Ovary (tissue), 9 donors: ENCODE data around the gene PPP1R13B. TPM values are rescaled to one million over a fixed set of nuclear protein-coding genes. Genes with fewer than 3 reads are reported as not detected.

Experiments used
- DNase-seq, 5 donors: peaks; one replicate each; pipeline ENCODE4 v3.0.0-alpha.2; 2019 to 2020
- H3K27ac ChIP-seq, 2 donors: fragments of 200-600 bp; one replicate each; pipeline versions ENCODE4 v1.5.1 to v1.8.0; 2019 to 2022
- H3K27me3 ChIP-seq: fragments of 200-600 bp; one replicate; pipeline ENCODE4 v1.8.0; 2022
- H3K36me3 ChIP-seq: fragments of 200-600 bp; sonication (generic); one replicate; pipeline ENCODE4 v1.5.1; 2019
- H3K4me1 ChIP-seq: one replicate; pipeline ENCODE4 v1.8.1; 2013; ENCODE audit warnings: mild to moderate bottlenecking, moderate library complexity; ENCODE audit not compliant: insufficient read depth
- H3K4me3 ChIP-seq: fragments of 200-600 bp; sonication (generic); one replicate; pipeline ENCODE4 v1.5.1; 2017
- H3K9me3 ChIP-seq, 2 donors: fragments of 200-600 bp in 1 of 2; sonication (generic) in 1 of 2; one replicate each; pipeline versions ENCODE4 v1.5.1 to v1.8.1; 2013 to 2019; ENCODE audit warnings: mild to moderate bottlenecking in 1 of 2, moderate library complexity in 1 of 2
- EP300 ChIP-seq: sonication (generic); formaldehyde crosslinking; IDR thresholded peaks from one replicate; pipeline ENCODE4 v1.6.1; 2017; ENCODE audit warnings: antibody characterized with exemption
- POLR2A ChIP-seq: fragments of 450-650 bp; IDR thresholded peaks from one replicate; pipeline ENCODE4 v1.6.1; 2017; ENCODE audit warnings: antibody characterized with exemption, mild to moderate bottlenecking, moderate library complexity
- WGBS, 3 donors: extraction: QIAGEN DNeasy Blood & Tissue Kit in 1 of 3; methylation state at CpG; one replicate each; pipeline versions ENCODE4 v1.1.5 to v1.1.7; 2013 to 2017; 5-methylcytosine and 5-hydroxymethylcytosine counted together
- intact Hi-C, 4 donors: fragments of 100-400 bp; cut with DNase I; formaldehyde crosslinking; loops; one replicate each; pipeline versions ENCODE4 v1.11.0 to v1.15.1; 2022 to 2023
- polyA plus RNA-seq, 2 donors: library from polyadenylated mRNA; stranded (reverse); fragments of 200-250 nt in 1 of 2; fragments of 350-450 nt in 1 of 2; fragmentation: Illumina TruSeq in 1 of 2; extraction: RNeasy Lipid Tissue Mini Kit (QIAGEN cat#74804) in 1 of 2; gene quantifications; one replicate each; pipeline ENCODE4 v1.2.3, GENCODE V29; 2013 to 2014
- total RNA-seq, 7 donors: library from RNA; depleted of rRNA in 2 of 7; stranded (reverse); fragments of >200 nt in 2 of 7; fragmentation: NEBNext Ultra II Directional in 3 of 7; extraction: Animal tissue kit (Norgen Biotek cat#: 25700) in 3 of 7; gene quantifications; one replicate each; pipeline versions ENCODE4 v1.1.0 to v1.2.4, GENCODE V29; 2016 to 2023
- TF ChIP-seq, protein P1 (sequence below), 3 donors: fragments of 450-650 bp in 2 of 3; fragments of 200-600 bp in 1 of 3; IDR thresholded peaks; one replicate each; pipeline versions ENCODE4 v1.5.1 to v1.8.0; 2016 to 2022; ENCODE audit warnings: antibody characterized with exemption in 3 of 3, mild to moderate bottlenecking in 1 of 3
- donor health status: DM: no; HTN: no; CAD: no; lungs with moderate emphysema.
- donor health status: DM: no; HTN: no; CAD: no.
- donor health status: Bipolar disorder and iron deficiency.
- donor health status: DM: yes; HTN: yes; CAD: no.
- donor health status: DM: no; HTN: no; CAD: no.
- donor health status: DM: yes; HTN: yes; CAD: no.

Gene PPP1R13B
- total and polyA plus RNA-seq, 9 donors, result 15.0 to 64.8 (median 35.3) TPM

DNA sequence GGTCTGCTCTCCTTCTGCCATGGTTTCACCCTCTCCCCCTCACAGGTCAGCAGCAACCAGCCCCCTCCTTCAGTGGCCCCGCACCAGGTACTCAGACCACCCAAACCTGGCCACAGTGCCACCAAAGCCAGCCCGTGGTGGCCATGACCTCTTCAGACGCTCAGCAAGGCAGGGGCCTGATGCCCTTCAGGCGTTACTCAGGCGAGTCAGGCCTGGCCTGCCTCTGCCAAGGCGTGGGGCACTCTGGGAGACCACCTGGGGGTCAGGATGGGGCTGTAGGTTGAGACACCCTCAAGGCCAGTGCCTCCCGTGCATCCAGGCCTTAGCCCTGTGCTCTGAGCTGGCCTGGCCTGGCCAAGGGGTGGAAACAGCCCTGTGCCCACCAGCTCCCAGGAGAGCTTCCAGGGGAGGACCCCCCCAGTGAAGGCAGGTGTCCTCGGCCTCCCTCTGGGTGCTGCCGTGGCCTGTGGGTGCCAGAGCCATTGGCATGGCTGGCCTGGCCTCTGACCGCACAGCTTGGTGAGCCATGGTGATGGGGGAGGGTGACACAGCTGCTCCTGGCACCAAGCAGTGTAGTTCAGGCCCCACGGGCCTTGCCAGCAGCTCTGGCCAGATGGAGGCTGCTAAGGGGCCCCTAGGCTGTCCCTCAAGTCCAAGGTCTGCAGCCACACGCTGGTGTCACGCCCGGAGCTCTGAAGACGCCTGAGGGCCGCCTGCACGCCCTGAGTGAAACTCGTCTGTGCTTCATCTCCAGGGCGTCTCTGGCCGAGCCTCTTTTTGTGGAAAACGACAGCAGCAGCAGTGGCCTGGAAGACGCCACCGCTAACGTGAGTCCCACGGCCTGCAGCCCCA lies 147.2 kb downstream of the PPP1R13B start:
- Histone ChIP-seq H3K4me3 (no peak overlapping the region), H3K27ac (no peak overlapping the region), H3K36me3 (no peaks in the 10 kb centered on the region), H3K4me1 (peaks cover 30% of the 10 kb centered on the region), H3K27me3 (no peaks in the 10 kb centered on the region), H3K9me3 (no peaks in the 10 kb centered on the region)
- WGBS, 3 donors, result 78 to 84% (median 83%) methylated on average over 20 to 25 of the region's 25 CpGs
- TF ChIP-seq POLR2A (no peak), EP300 (no peak)
- TF ChIP-seq, protein P1, sequence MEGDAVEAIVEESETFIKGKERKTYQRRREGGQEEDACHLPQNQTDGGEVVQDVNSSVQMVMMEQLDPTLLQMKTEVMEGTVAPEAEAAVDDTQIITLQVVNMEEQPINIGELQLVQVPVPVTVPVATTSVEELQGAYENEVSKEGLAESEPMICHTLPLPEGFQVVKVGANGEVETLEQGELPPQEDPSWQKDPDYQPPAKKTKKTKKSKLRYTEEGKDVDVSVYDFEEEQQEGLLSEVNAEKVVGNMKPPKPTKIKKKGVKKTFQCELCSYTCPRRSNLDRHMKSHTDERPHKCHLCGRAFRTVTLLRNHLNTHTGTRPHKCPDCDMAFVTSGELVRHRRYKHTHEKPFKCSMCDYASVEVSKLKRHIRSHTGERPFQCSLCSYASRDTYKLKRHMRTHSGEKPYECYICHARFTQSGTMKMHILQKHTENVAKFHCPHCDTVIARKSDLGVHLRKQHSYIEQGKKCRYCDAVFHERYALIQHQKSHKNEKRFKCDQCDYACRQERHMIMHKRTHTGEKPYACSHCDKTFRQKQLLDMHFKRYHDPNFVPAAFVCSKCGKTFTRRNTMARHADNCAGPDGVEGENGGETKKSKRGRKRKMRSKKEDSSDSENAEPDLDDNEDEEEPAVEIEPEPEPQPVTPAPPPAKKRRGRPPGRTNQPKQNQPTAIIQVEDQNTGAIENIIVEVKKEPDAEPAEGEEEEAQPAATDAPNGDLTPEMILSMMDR (IDR thresholded peaks at IDR 0.05), result no peak
- DNase-seq, result no peak
- intact Hi-C loops, result no loop called here

DNA sequence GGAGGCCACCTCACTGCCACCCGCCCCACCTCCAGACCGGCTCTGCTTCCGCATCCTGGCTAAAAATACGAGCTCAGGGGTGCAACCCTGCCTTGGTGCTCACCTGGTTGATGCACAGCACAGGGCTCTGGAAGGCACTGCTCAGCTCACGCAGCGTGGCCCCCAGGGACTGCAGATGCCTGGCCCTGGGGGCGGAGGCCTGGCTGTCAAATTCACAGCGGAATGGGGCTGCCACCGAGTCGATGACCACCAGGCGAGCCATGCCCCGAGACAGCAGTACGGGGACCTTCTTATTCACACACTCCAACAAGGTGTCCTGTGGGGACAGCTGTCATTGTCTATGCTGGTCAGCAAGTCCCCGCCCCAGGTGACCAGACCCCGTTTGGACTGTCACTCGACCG lies 148.1 kb downstream of the PPP1R13B start:
- no peak for TF ChIP-seq POLR2A
- no peak for TF ChIP-seq EP300
- no peaks in the 10 kb centered on the region for H3K9me3 ChIP-seq
- DNase-seq, result no peak
- no peaks in the 10 kb centered on the region for H3K36me3 ChIP-seq
- H3K4me3 ChIP-seq, result no peak overlapping the region
- peaks cover 26% of the 10 kb centered on the region for H3K4me1 ChIP-seq
- WGBS, 3 donors, result 86 to 97% (median 90%) methylated on average over 16 to 17 of the region's 17 CpGs
- H3K27ac ChIP-seq, result no peak overlapping the region
- intact Hi-C loops, result no loop called here
- H3K27me3 ChIP-seq, result no peaks in the 10 kb centered on the region

DNA sequence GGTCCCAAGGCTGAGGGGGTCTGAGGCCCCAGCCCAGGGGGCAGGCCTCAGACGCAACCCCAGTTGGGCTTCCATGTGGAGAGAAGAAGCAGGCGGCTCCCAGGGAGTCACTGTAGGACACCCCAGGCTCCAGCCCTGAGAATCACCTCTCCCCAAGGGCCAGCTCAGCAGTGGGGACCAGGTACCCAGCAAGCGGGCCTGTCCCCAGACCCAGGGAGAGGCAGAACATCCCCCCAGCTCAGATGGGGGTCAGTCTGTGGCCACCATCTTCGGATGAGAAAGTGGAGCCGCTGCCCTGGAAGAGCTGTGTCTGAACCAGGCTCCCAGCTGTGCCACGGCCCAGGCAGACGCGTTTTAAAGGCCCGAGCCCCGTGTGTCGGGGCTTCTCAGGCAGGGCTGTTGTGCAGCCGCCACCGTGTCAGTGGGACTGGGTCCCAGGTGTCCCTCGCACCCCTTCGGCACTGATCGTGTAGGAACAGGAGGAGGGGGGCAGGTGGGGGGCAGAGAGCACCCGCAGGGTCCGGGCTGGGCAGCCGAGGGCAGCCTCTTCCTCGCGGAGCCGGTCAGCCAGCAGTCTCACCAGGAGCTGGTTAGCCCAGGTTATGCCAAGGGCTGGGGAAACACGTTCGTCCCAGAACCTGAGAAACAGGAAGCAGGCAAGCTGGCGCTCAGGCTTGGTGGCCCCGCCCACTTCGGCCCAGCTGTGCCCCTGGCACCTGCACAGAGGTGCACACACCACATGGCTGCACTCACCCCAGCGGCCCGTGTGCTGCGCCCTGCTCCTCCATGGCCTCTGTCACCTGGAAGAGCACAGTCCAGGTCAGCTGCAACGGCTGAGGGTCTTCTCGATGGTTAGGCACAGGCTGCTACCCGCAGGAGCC lies 148.8 kb downstream of the PPP1R13B start:
- Histone ChIP-seq H3K4me3 (no peak overlapping the region), H3K27ac (no peak overlapping the region), H3K9me3 (no peaks in the 10 kb centered on the region), H3K36me3 (no peaks in the 10 kb centered on the region), H3K27me3 (no peaks in the 10 kb centered on the region), H3K4me1 (peaks cover 22% of the 10 kb centered on the region)
- no peak for TF ChIP-seq POLR2A
- TF ChIP-seq, protein P1 (IDR thresholded peaks at IDR 0.05), result no peak
- TF ChIP-seq EP300, result no peak
- intact Hi-C loops, result no loop called here
- WGBS, 3 donors, result 79% methylated on average over 22 to 33 of the region's 33 CpGs
- no peak for DNase-seq

DNA sequence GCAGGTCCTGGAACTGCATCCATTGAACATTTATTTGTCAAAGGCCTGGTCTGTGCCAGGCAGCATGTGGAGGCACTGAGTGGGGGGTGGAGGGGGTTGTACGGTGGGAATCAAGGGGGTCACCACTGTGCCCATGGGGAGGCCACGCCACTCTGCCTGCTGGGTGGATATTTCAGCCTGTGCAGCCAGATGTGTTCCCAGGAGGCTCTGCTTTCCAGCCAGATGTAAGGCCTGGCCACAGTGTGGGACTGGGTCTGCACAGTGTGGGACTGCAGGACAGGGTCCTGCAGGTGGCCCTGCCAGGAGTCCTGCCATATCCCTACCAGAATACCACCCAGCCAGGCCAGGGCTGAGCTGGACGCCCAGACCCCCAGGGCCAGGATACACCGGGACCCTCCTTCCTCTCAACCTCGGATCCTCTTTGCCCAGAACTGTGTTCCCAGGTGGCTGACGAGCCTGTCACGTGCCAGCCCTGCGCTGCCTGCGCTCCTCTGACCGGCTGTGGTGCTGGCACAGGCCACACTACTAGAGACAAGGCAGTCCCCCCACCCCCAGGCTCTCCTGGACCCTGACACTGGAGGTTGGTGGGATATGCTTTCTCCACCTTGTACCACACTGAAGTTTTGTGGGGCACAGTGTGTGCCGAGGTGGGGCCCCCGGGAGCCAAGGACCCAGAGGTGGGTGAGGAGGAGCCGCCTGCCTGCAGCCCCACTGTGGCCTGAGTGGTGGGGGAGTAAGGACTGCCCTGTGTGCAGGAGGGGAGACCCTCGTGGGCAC lies 149.6 kb downstream of the PPP1R13B start:
- 66 to 83% (median 69%) methylated on average over 14 of the region's 14 CpGs for WGBS, 3 donors

More for the DNA sequence above, 149.6 kb downstream of the PPP1R13B start:
- TF ChIP-seq, protein P1 (IDR thresholded peaks at IDR 0.05), result no peak
- TF ChIP-seq EP300 (no peak), POLR2A (no peak)
- Histone ChIP-seq H3K9me3 (no peaks in the 10 kb centered on the region), H3K4me3 (no peak overlapping the region), H3K4me1 (peaks cover 22% of the 10 kb centered on the region), H3K27ac (peak overlapping the region in 1 of 2 donors; percentile 0), H3K36me3 (no peaks in the 10 kb centered on the region), H3K27me3 (no peaks in the 10 kb centered on the region)
- peak in 1 of 5 donors; percentile 35 for DNase-seq
- intact Hi-C loops, result no loop called here
